ENCODE measurements around the gene RNF121.

GRCh38 chr11:71991494-71991893 lies 62.6 kb downstream of the RNF121 start:
- TF ChIP-seq EP300 (IDR thresholded peaks at IDR 0.05) (no peak), CTCF (IDR thresholded peaks at IDR 0.05) (no peak), POLR2A (IDR thresholded peaks at IDR 0.05; ENCODE audit: low read depth) (no peak), POLR2AphosphoS5 (IDR thresholded peaks at IDR 0.05) (no peak)

Data from esophagus muscularis mucosa (tissue), 4 donors.